ENCODE data around the gene LRRC49. TPM values are rescaled to one million over a fixed set of nuclear protein-coding genes. Genes with fewer than 3 reads are reported as not detected.

The LRRC49 gene
- total RNA-seq, 2 experiments from 2014 or later, result not detected

- POLR2A ChIA-PET, result no interaction called here
Observed at GRCh38 chr15:70876683-70877082, 15.9 kb upstream of the LRRC49 start.

GRCh38 chr15:70879401-70879800, 13.2 kb upstream of the LRRC49 start:
- no peak for DNase-seq
- no peaks in the 10 kb centered on the region for H3K36me3 Mint-ChIP-seq (ENCODE audit: low read depth)
- intact Hi-C loops (cut with micrococcal nuclease), result no loop called here
- ChIA-PET POLR2A (no interaction called here), CTCF (interaction anchor here (0.6 kb wide), 1 partner anchor 157 kb away, joined by 3 read pairs; no protein-coding TSS in a partner anchor)
- H3K4me1 Mint-ChIP-seq (ENCODE audit: low read depth), result peaks cover 2% of the 10 kb centered on the region
- TF ChIP-seq, protein P1, sequence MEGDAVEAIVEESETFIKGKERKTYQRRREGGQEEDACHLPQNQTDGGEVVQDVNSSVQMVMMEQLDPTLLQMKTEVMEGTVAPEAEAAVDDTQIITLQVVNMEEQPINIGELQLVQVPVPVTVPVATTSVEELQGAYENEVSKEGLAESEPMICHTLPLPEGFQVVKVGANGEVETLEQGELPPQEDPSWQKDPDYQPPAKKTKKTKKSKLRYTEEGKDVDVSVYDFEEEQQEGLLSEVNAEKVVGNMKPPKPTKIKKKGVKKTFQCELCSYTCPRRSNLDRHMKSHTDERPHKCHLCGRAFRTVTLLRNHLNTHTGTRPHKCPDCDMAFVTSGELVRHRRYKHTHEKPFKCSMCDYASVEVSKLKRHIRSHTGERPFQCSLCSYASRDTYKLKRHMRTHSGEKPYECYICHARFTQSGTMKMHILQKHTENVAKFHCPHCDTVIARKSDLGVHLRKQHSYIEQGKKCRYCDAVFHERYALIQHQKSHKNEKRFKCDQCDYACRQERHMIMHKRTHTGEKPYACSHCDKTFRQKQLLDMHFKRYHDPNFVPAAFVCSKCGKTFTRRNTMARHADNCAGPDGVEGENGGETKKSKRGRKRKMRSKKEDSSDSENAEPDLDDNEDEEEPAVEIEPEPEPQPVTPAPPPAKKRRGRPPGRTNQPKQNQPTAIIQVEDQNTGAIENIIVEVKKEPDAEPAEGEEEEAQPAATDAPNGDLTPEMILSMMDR (IDR thresholded peaks at IDR 0.05), result no peak
- H3K9me3 Mint-ChIP-seq, result no peaks in the 10 kb centered on the region
- H3K27ac Mint-ChIP-seq, result no peak overlapping the region
- H3K4me3 Mint-ChIP-seq, result no peak overlapping the region
- no peak for ATAC-seq
- peaks cover 18% of the 10 kb centered on the region for H3K27me3 Mint-ChIP-seq

More at GRCh38 chr15:70876683-70877082, 15.9 kb upstream of the LRRC49 start:
- no peak for DNase-seq
- H3K4me1 Mint-ChIP-seq (ENCODE audit: low read depth), result no peaks in the 10 kb centered on the region
- H3K4me3 Mint-ChIP-seq, result no peak overlapping the region
- TF ChIP-seq, protein P1 (IDR thresholded peaks at IDR 0.05), result no peak
- no peak overlapping the region for H3K27ac Mint-ChIP-seq
- H3K27me3 Mint-ChIP-seq, result peaks cover 24% of the 10 kb centered on the region
- CTCF ChIA-PET, result no interaction called here
- intact Hi-C loops (cut with micrococcal nuclease), result no loop called here
- H3K9me3 Mint-ChIP-seq, result no peaks in the 10 kb centered on the region
- H3K36me3 Mint-ChIP-seq (ENCODE audit: low read depth), result no peaks in the 10 kb centered on the region
- no peak for ATAC-seq

DNA sequence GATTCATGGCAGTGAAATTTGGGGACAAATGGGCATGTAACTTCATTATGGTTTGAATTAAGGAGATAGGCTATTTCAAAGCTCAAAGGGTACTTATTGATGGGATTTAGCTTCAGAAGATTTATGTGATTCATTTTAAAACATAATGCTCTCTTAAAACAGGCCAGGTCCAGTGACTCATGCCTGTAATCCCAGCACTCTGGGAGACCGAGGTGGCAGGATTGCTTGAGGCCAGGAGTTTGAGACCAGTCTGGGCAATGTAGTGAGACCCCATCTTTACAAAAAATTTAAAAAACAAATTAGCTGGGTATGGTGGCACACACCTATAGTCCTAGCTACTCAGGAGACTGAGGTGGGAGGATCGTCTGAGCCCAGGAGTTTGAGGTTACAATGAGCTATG, 11.8 kb upstream of the LRRC49 start:
- intact Hi-C loops (cut with micrococcal nuclease), result no loop called here
- DNase-seq (no peak), ATAC-seq (no peak)
- peaks cover 21% of the 10 kb centered on the region for H3K27me3 Mint-ChIP-seq
- H3K4me1 Mint-ChIP-seq (ENCODE audit: low read depth), result peaks cover 2% of the 10 kb centered on the region
- H3K36me3 Mint-ChIP-seq (ENCODE audit: low read depth), result no peaks in the 10 kb centered on the region
- H3K9me3 Mint-ChIP-seq, result no peaks in the 10 kb centered on the region
- TF ChIP-seq, protein P1 (IDR thresholded peaks at IDR 0.05), result no peak
- no peak overlapping the region for H3K4me3 Mint-ChIP-seq
- no peak overlapping the region for H3K27ac Mint-ChIP-seq
- ChIA-PET CTCF (interaction anchor here (1.5 kb wide), 1 partner anchor 55 kb away, joined by 3 read pairs; no protein-coding TSS in a partner anchor), POLR2A (no interaction called here)

DNA sequence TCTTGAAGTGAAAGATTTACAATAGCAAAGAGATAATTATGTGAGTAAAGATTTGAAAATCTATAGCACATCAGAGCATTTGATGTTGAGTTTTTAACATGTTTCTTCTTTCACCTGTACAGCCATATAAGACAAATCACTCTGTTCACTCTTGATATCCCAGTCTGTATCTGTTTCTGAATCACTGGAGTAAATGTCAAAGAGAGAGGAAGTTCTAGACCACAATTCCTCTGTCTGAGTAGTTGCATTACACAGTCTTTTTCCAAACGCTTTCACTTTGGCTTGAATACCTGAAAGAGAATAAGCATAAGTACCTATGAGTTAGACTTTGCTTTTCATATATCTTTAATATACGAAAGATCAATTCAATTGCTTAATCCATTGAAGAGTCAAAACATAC, 10.3 kb upstream of the LRRC49 start:
- Mint-ChIP-seq H3K36me3 (ENCODE audit: low read depth) (no peaks in the 10 kb centered on the region), H3K4me1 (ENCODE audit: low read depth) (peaks cover 2% of the 10 kb centered on the region), H3K27me3 (peaks cover 14% of the 10 kb centered on the region), H3K27ac (no peak overlapping the region), H3K9me3 (no peaks in the 10 kb centered on the region), H3K4me3 (no peak overlapping the region)
- intact Hi-C loops (cut with micrococcal nuclease), result no loop called here
- ATAC-seq (peak; percentile 24), DNase-seq (no peak)
- CTCF ChIA-PET, result no interaction called here
- POLR2A ChIA-PET, result interaction anchor here (0.6 kb wide), 1 partner anchor 23 kb away, joined by 3 read pairs; no protein-coding TSS in a partner anchor
- TF ChIP-seq, protein P1 (IDR thresholded peaks at IDR 0.05), result no peak

DNA sequence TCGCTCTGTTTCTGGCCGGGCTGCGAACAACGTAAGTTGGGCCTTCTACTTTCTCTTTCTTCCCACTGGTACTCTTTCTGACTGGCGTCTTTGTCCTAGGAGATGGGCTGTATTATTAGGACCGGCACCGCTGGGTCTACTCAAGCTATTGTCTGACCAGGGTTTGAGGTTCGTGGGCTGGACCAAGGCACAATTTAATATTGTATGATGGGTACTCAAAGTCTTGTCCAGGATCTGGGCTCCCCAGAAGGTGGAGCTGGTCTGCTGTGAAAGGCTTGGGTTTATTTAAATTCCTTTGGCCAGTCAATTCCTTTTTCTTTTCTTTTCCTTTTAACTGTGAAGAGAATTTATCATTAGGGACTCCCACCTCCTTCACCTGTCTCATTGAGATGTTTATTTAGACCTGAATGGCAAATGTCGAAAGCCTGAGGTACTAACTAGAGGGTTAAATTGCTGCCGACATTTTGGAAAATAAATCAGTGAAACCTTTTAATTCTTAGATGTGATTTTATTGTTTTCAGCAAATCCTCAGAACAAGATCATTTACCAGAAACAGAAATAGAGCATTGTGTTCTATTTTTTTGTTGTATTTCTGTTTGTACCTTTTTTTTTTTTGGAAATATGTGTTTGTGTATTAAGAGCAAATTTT, 410 bp downstream of the LRRC49 start:
- intact Hi-C loops (cut with micrococcal nuclease), result no loop called here
- peak overlapping the region; percentile 77 for H3K4me3 Mint-ChIP-seq
- H3K27me3 Mint-ChIP-seq, result peaks cover 46% of the 10 kb centered on the region
- CTCF ChIA-PET, result interaction anchor here (1.4 kb wide), 1 partner anchor 68 kb away, joined by 3 read pairs; no protein-coding TSS in a partner anchor
- ATAC-seq (no peak), DNase-seq (no peak)
- no peaks in the 10 kb centered on the region for H3K9me3 Mint-ChIP-seq
- TF ChIP-seq, protein P1 (IDR thresholded peaks at IDR 0.05), result no peak
- POLR2A ChIA-PET, result interaction anchor here (0.6 kb wide), 1 partner anchor 599 kb away, joined by 3 read pairs; no protein-coding TSS in a partner anchor
- H3K4me1 Mint-ChIP-seq (ENCODE audit: low read depth), result peaks cover 6% of the 10 kb centered on the region
- H3K36me3 Mint-ChIP-seq (ENCODE audit: low read depth), result no peaks in the 10 kb centered on the region
- H3K27ac Mint-ChIP-seq, result no peak overlapping the region

Measured in activated CD8-positive, alpha-beta T cell treated with anti-CD3 and anti-CD28 coated beads for 36 hours (primary cell).